ENCODE results near the gene FHIT. TPM values are rescaled to one million over a fixed set of nuclear protein-coding genes. Genes with fewer than 3 reads are reported as not detected.

Gene FHIT
- total and polyA plus RNA-seq, 11 donors = 4.2 to 26.8 (median 16.5) TPM

DNA sequence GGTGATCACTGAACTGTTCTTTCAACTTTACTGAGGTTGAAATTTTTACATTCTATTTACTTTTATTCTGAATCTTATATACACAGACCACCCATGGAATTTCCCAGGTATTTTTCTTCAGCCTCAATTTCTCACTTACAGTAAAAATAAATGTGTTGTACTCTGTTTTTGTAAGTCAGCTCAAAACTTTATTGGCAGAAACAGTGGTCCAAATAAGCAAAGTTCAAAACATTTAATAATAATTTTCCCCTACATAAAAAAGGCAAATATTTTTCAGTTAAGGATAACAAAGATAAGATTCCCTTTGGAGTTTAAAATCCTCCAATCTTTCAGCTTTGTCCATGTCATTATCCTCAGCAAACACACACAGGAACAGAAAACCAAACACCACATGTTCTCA is 738.0 kb downstream of the FHIT start:
- Histone ChIP-seq H3K9me3 (peaks cover 0 to 14% (median 0%) of the 10 kb centered on the region in 12 donors), H3K4me3 (no peak overlapping the region), H3K36me3 (no peaks in the 10 kb centered on the region), H3K27me3 (no peaks in the 10 kb centered on the region), H3K4me1 (peaks cover 0 to 7% (median 0%) of the 10 kb centered on the region in 12 donors), H3K27ac (no peak overlapping the region)
- TF ChIP-seq POLR2A (IDR thresholded peaks at IDR 0.05) = no peak
- TF ChIP-seq, protein P1, sequence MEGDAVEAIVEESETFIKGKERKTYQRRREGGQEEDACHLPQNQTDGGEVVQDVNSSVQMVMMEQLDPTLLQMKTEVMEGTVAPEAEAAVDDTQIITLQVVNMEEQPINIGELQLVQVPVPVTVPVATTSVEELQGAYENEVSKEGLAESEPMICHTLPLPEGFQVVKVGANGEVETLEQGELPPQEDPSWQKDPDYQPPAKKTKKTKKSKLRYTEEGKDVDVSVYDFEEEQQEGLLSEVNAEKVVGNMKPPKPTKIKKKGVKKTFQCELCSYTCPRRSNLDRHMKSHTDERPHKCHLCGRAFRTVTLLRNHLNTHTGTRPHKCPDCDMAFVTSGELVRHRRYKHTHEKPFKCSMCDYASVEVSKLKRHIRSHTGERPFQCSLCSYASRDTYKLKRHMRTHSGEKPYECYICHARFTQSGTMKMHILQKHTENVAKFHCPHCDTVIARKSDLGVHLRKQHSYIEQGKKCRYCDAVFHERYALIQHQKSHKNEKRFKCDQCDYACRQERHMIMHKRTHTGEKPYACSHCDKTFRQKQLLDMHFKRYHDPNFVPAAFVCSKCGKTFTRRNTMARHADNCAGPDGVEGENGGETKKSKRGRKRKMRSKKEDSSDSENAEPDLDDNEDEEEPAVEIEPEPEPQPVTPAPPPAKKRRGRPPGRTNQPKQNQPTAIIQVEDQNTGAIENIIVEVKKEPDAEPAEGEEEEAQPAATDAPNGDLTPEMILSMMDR (IDR thresholded peaks at IDR 0.05) = no peak
- intact Hi-C loops (cut with DNase I) = no loop called here
- ATAC-seq (no peak), DNase-seq (no peak)

DNA sequence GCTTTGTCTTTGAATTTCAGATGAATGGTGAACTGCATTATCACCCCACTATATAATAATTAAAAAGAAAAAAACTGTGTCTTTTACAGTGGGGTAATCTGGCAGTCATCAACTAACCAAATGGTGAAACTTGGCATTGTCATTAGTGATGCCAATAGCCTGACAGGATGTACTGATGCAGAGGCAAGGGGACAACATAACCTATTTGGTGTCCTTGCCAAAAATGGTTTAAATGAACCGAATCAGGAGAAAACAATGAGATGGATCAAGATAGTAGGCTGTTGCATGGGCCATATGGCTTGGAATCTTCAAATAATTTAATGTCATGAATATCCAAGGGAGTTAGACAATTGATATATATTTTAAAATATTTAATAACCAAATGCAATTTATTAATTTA is 738.7 kb downstream of the FHIT start:
- no peak for DNase-seq
- H3K27me3 ChIP-seq = no peaks in the 10 kb centered on the region
- no peak overlapping the region for H3K4me3 ChIP-seq
- peaks cover 0 to 14% (median 0%) of the 10 kb centered on the region in 12 donors for H3K9me3 ChIP-seq
- no peak for ATAC-seq
- H3K4me1 ChIP-seq = peaks cover 0 to 7% (median 0%) of the 10 kb centered on the region in 12 donors
- TF ChIP-seq, protein P1 (IDR thresholded peaks at IDR 0.05) = no peak
- TF ChIP-seq POLR2A (IDR thresholded peaks at IDR 0.05) = no peak
- intact Hi-C loops (cut with DNase I) = no loop called here
- no peaks in the 10 kb centered on the region for H3K36me3 ChIP-seq
- WGBS, 4 donors = 78 to 88% (median 84%) methylated on average over 1 of the region's 1 CpG
- no peak overlapping the region for H3K27ac ChIP-seq

DNA sequence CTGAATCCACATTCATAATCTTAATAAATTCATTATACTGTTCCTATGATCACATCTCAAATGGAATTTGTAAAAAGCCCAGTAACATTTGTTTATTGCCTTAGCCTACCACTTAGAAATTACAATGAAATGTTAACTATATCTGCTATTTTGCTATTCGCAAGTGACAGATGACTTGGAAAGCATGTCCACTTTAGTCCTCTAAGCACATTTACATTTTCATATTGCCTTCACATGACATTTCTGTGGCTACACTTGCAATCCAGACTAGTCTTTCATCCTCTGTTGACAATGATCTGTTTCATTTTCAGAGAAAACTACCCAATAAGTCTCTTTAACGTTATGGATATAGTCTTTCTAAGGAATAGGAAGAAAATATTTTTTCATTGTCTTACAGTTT is 741.8 kb downstream of the FHIT start:
- Histone ChIP-seq H3K36me3 (no peaks in the 10 kb centered on the region), H3K4me3 (no peak overlapping the region), H3K9me3 (peaks cover 0 to 14% (median 0%) of the 10 kb centered on the region in 12 donors), H3K27me3 (no peaks in the 10 kb centered on the region), H3K4me1 (no peaks in the 10 kb centered on the region), H3K27ac (no peak overlapping the region)
- ATAC-seq = no peak
- no peak for DNase-seq
- TF ChIP-seq POLR2A (IDR thresholded peaks at IDR 0.05) = no peak
- TF ChIP-seq, protein P1 (IDR thresholded peaks at IDR 0.05) = no peak
- 91 to 95% (median 92%) methylated on average over 2 of the region's 2 CpGs for WGBS, 4 donors
- intact Hi-C loops (cut with DNase I) = no loop called here

DNA sequence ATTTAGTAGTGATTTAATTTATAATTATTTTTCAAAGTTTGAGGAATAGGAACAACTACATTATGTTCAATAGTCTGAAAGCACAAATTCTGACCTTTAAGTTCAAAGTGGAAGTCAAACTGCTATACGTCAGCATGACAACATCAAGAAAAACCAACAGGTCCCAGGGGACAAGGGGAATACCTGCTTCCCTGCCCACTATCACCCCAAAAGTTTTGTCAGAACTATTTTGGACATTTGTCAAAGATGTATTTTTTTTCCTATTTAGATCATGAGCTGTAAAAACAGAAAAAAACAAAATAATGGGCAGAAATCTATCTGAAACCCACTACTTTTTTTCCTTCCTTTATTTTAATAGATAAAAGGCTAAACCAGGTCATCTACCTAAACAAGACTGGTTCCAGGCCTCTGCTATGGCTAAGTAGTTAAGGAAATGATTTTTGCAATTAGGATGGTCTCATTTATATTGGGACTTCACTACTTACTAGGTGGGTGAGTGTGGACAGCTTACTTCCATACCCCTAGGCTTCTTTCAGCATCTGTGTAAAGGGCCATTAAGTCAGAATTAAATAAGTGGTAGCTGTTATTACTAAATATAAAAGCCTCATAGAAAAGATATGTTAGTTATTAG is 746.3 kb downstream of the FHIT start:
- Histone ChIP-seq H3K4me3 (no peak overlapping the region), H3K27ac (no peak overlapping the region), H3K4me1 (no peaks in the 10 kb centered on the region), H3K36me3 (no peaks in the 10 kb centered on the region), H3K27me3 (no peaks in the 10 kb centered on the region), H3K9me3 (no peaks in the 10 kb centered on the region)
- WGBS, 4 donors = 69 to 90% (median 82%) methylated on average over 1 of the region's 1 CpG
- DNase-seq (no peak), ATAC-seq (no peak)
- intact Hi-C loops (cut with DNase I) = no loop called here
- TF ChIP-seq, protein P1 (IDR thresholded peaks at IDR 0.05) = no peak
- TF ChIP-seq POLR2A (IDR thresholded peaks at IDR 0.05) = no peak
